K562 (cell line): ENCODE data around the gene XRN2. TPM values are rescaled to one million over a fixed set of nuclear protein-coding genes. Genes with fewer than 3 reads are reported as not detected.

ENCODE experiments used
- ATAC-seq: fragments of 200-7000 bp; cut with Tn5 transposase; 3 replicates; pipeline ENCODE4 v1.9.1; 2020; ENCODE audit warnings: moderate library complexity
- BruUV-seq: library from RNA; stranded (reverse); fragments of 400-500 nt; replicated peaks from 2 replicates; lab custom pipeline; 2021; lab: Mats Ljungman, UMichigan
- CTCF ChIA-PET: fragments of 300-600 bp; formaldehyde crosslinking; extraction: SDS; loops from one replicate; lab custom pipeline; 2021; ENCODE audit warnings: low intra/inter-chr PET ratio; lab: Yijun Ruan, JAX
- POLR2A ChIA-PET: fragments of 300-600, 350-650 bp; sonication (Branson Sonifier 250); formaldehyde crosslinking; extraction: SDS; loops from one replicate; lab custom pipeline; 2021; ENCODE audit warnings: antibody characterized with exemption, inconsistent platforms; lab: Yijun Ruan, JAX
- DNase-seq, 4 experiments: peaks; one replicate each; pipeline versions ENCODE4 v3.0.0 to v3.0.0-alpha.2; 2011 to 2018; ENCODE audit warnings: low spot score in 3 of 4, mixed read lengths in 3 of 4; ENCODE audit errors: extremely low read depth in 1 of 4
- FAIRE-seq: peaks from 2 replicates; lab custom pipeline; 2011; peaks lifted over from hg19 to GRCh38; lab: Jason Lieb, UNC
- H2AFZ ChIP-seq: 2 replicates; pipeline ENCODE4 v1.6.0; 2011; ENCODE audit warnings: low read depth, low read length, control low read depth, inconsistent platforms
- H3K27ac ChIP-seq: fragments of 200-600 bp; 3 replicates; pipeline ENCODE4 v1.8.0; 2011; ENCODE audit warnings: low read depth, mild to moderate bottlenecking, control low read depth, inconsistent platforms, low read length, moderate library complexity, mixed read lengths; ENCODE audit errors: extremely low read depth
- H3K27me3 ChIP-seq, 2 experiments: fragments of 300-600 bp in 1 of 2; 2 replicates in 1 of 2; 3 replicates in 1 of 2; pipeline versions ENCODE4 v1.6.0 to v1.8.0; 2011; ENCODE audit warnings: inconsistent platforms in 2 of 2, low read length in 2 of 2, mild to moderate bottlenecking in 1 of 2, mixed read lengths in 1 of 2, moderate library complexity in 1 of 2; ENCODE audit not compliant: control insufficient read depth in 2 of 2, insufficient read depth in 2 of 2
- H3K36me3 ChIP-seq: fragments of 300-600 bp; 3 replicates; pipeline ENCODE4 v1.8.0; 2011; ENCODE audit warnings: mild to moderate bottlenecking, low read length, inconsistent platforms; ENCODE audit not compliant: control insufficient read depth, insufficient read depth
- H3K4me1 ChIP-seq, 2 experiments: fragments of 200-600 bp in 1 of 2; replicated peaks in 1 of 2; 2 replicates in 1 of 2; 3 replicates in 1 of 2; pipeline versions ENCODE4 v1.5.1 to v1.8.0; 2011; ENCODE audit warnings: inconsistent platforms in 2 of 2, low read length in 2 of 2, mild to moderate bottlenecking in 1 of 2, mixed read lengths in 1 of 2, moderate library complexity in 1 of 2; ENCODE audit not compliant: control insufficient read depth in 2 of 2, insufficient read depth in 2 of 2
- H3K4me2 ChIP-seq: 2 replicates; pipeline ENCODE4 v1.6.1; 2011; ENCODE audit warnings: low read length, control low read depth, inconsistent platforms, mixed read lengths; ENCODE audit not compliant: insufficient read depth
- H3K4me3 ChIP-seq: fragments of 200-600 bp; sonication (generic), shearing (Covaris generic); 2 replicates; pipeline ENCODE4 v1.5.1; 2016; ENCODE audit warnings: control low read depth, inconsistent platforms
- H3K79me2 ChIP-seq: fragments of 200-600 bp; 3 replicates; pipeline ENCODE4 v1.8.0; 2011; ENCODE audit warnings: low read length, inconsistent platforms; ENCODE audit not compliant: control insufficient read depth, insufficient read depth
- H3K9ac ChIP-seq, 2 experiments: 2 replicates each; pipeline versions ENCODE4 v1.6.0 to v1.6.1; 2011; ENCODE audit warnings: low read depth in 2 of 2, low read length in 2 of 2, control low read depth in 1 of 2, inconsistent platforms in 1 of 2, mild to moderate bottlenecking in 1 of 2, mixed read lengths in 1 of 2; ENCODE audit not compliant: insufficient read depth in 1 of 2
- H3K9me1 ChIP-seq: one replicate; pipeline ENCODE4 v1.6.0; 2011; ENCODE audit warnings: inconsistent platforms, mild to moderate bottlenecking, low read length, moderate library complexity; ENCODE audit not compliant: control insufficient read depth, insufficient read depth
- H3K9me3 ChIP-seq: replicated peaks from 2 replicates; pipeline ENCODE4 v1.5.1; 2011; ENCODE audit warnings: low read depth, low read length, inconsistent platforms; ENCODE audit not compliant: control insufficient read depth, insufficient read depth
- H4K20me1 ChIP-seq: replicated peaks from 2 replicates; pipeline ENCODE4 v1.6.1; 2011; ENCODE audit warnings: low read length, inconsistent platforms, mixed read lengths; ENCODE audit not compliant: control insufficient read depth, insufficient read depth
- ARHGAP35 ChIP-seq: fragments of 450-650 bp; IDR thresholded peaks from 2 replicates; pipeline ENCODE4 v1.6.1; 2018; ENCODE audit not compliant: partially characterized antibody
- C11orf30 ChIP-seq: fragments of 450-650 bp; IDR thresholded peaks from 2 replicates; pipeline ENCODE4 v1.6.1; 2016; ENCODE audit warnings: low read depth, mild to moderate bottlenecking
- CREB1 ChIP-seq, 2 experiments: sonication (generic) in 1 of 2; formaldehyde crosslinking in 1 of 2; IDR thresholded peaks; 2 replicates each; pipeline versions ENCODE4 v1.6.1 to v1.8.0; 2012 to 2022; ENCODE audit warnings: inconsistent platforms in 1 of 2, mild to moderate bottlenecking in 1 of 2, missing genetic modification reagents in 1 of 2, moderate library complexity in 1 of 2
- HDGF ChIP-seq: fragments of 450-650 bp; IDR thresholded peaks from 2 replicates; pipeline ENCODE4 v1.6.1; 2016
- HEY1 ChIP-seq: fragments of 250-450 bp; sonication (Bioruptor Pico); IDR thresholded peaks from 2 replicates; pipeline ENCODE4 v1.5.0; 2020; ENCODE audit warnings: mild to moderate bottlenecking, moderate library complexity, borderline replicate concordance
- HNRNPH1 ChIP-seq: fragments of 200-400 bp; formaldehyde crosslinking; optimal IDR thresholded peaks from 2 replicates; pipeline ENCODE3; 2017; ENCODE audit warnings: low read depth, mild to moderate bottlenecking, low read length, moderate library complexity
- MAFF ChIP-seq: IDR thresholded peaks from 2 replicates; pipeline ENCODE4 v1.6.1; 2012; ENCODE audit warnings: low read length, improper control_type of control experiment
- MAFG ChIP-seq: fragments of 450-650 bp; conservative IDR thresholded peaks from 2 replicates; pipeline ENCODE4 v1.6.1; 2016; ENCODE audit warnings: missing genetic modification characterization, missing compliant biosample characterization
- MAFK ChIP-seq: IDR thresholded peaks from 2 replicates; pipeline ENCODE4 v1.6.1; 2011; ENCODE audit warnings: low read length, improper control_type of control experiment
- NONO ChIP-seq, 2 experiments: fragments of 200-400 bp in 1 of 2; fragments of 450-650 bp in 1 of 2; formaldehyde crosslinking in 1 of 2; IDR thresholded peaks; 2 replicates each; pipeline ENCODE4 v1.6.1; 2017; ENCODE audit warnings: low read depth in 2 of 2, mild to moderate bottlenecking in 2 of 2, moderate library complexity in 2 of 2, low read length in 1 of 2
- ZNF316 ChIP-seq: fragments of 450-650 bp; IDR thresholded peaks from 2 replicates; pipeline ENCODE4 v1.6.1; 2016
- WGBS: fragments of 100-300 bp; shearing (Covaris generic); methylation state at CpG from one replicate; pipeline ENCODE4 v1.1.6; 2016; ENCODE audit warnings: low coverage, mixed read lengths; ENCODE audit not compliant: insufficient coverage; ENCODE audit errors: missing lambda C conversion rate; 5-methylcytosine and 5-hydroxymethylcytosine counted together
- in situ Hi-C: fragments of 300-500 bp; cut with MboI; formaldehyde crosslinking; loops from 4 replicates; pipeline ENCODE4 v1.15.0; 2018; ENCODE audit warnings: inconsistent platforms, mixed read lengths
- intact Hi-C: fragments of 100-400 bp; cut with micrococcal nuclease; formaldehyde crosslinking; loops from 2 replicates; pipeline ENCODE4 v1.14.2; 2022
- polyA plus RNA-seq, 8 experiments: library from polyadenylated mRNA; depleted of rRNA in 4 of 8; stranded (reverse) in 5 of 8; unstranded in 3 of 8; fragments of >200 nt; fragmentation: Nextera tagmentation in 2 of 8; fragmentation: Illumina TruSeq in 1 of 8; extraction: Ambion mirVana in 2 of 8; extraction: Trizol in 1 of 8; gene quantifications; 2 replicates each; pipeline versions ENCODE4 v1.2.1 to v1.2.3, GENCODE V29; 2011 to 2014; ENCODE audit warnings: inconsistent platforms in 1 of 8, missing spikeins in 1 of 8
- total RNA-seq, 7 experiments: library from RNA; depleted of rRNA in 6 of 7; stranded (reverse); fragments of >200 nt in 6 of 7; fragmentation: Illumina TruSeq in 2 of 7; extraction: Trizol in 2 of 7; gene quantifications; 2 replicates each; pipeline versions ENCODE4 v1.2.1 to v1.2.3, GENCODE V29; 2011 to 2021; ENCODE audit warnings: low replicate concordance in 1 of 7
- TF ChIP-seq, protein P1 (sequence below), 3 experiments: fragments of 200-800 bp in 1 of 3; sonication (Bioruptor generic) in 1 of 3; sonication (generic) in 1 of 3; formaldehyde crosslinking in 1 of 3; IDR thresholded peaks; 2 replicates each; pipeline versions ENCODE4 v1.6.1 to v1.8.0; 2016 to 2022; ENCODE audit warnings: mild to moderate bottlenecking in 2 of 3, missing compliant biosample characterization in 2 of 3, missing genetic modification characterization in 2 of 3, missing genetic modification reagents in 1 of 3
- TF ChIP-seq, protein P2 (sequence below): fragments of 450-650 bp; IDR thresholded peaks from 2 replicates; pipeline ENCODE4 v1.6.1; 2016; ENCODE audit warnings: low read depth, mild to moderate bottlenecking, moderate library complexity
- TF ChIP-seq, protein P3 (sequence below): IDR thresholded peaks from 2 replicates; pipeline ENCODE4 v1.6.1; 2014; ENCODE audit warnings: antibody characterized with exemption

The XRN2 gene
- total and polyA plus RNA-seq, 9 of the 15 experiments (the other 6 are each of a cell fraction or from before 2014, with no cell fraction given) = 41.8 to 67.3 (median 51.4) TPM

DNA sequence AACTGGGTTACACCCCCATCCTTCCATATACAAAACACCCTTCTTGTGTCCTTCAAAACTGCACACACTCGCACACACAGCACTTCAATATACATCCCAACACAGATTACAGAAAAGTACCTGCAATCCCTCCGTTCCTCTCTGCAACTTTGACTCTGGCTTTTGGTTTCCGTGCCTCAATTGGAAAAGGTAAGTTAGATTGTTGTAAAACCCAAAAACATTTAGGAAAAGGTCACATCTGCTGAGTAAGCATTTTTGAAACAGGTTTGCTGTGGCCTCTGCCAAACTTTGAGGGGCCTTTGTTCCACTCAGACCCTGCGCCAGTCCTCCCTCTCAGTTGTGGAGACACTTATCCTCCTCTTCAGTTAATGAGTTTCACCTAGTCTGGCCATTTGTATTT is 90.0 kb downstream of the XRN2 start:
- no peak overlapping the region for H2AFZ ChIP-seq
- H3K36me3 ChIP-seq = peaks cover 13% of the 10 kb centered on the region; the same call in 1 of the 3 replicates
- no TSS peak for BruUV-seq
- in situ Hi-C loops (no loop called here), intact Hi-C loops (no loop called here)
- no peak overlapping the region for H3K27ac ChIP-seq
- ATAC-seq (no peak), DNase-seq (no peak), FAIRE-seq (no peak)
- no peaks in the 10 kb centered on the region for H3K9me3 ChIP-seq
- no peak overlapping the region for H3K9ac ChIP-seq
- no peaks in the 10 kb centered on the region for H3K9me1 ChIP-seq
- H3K79me2 ChIP-seq = no peaks in the 10 kb centered on the region
- POLR2A ChIA-PET = interaction anchor here (0.6 kb wide), 1 partner anchor 86 kb away, joined by 4 read pairs; no protein-coding TSS in a partner anchor
- 10% methylated on average over 4 of the region's 4 CpGs for WGBS
- no peaks in the 10 kb centered on the region for H4K20me1 ChIP-seq
- no peaks in the 10 kb centered on the region for H3K27me3 ChIP-seq
- CTCF ChIA-PET = no interaction called here
- peak; percentile 93 for TF ChIP-seq C11orf30
- no peak for TF ChIP-seq HNRNPH1
- TF ChIP-seq MAFK = peak; percentile 98
- TF ChIP-seq, protein P1, sequence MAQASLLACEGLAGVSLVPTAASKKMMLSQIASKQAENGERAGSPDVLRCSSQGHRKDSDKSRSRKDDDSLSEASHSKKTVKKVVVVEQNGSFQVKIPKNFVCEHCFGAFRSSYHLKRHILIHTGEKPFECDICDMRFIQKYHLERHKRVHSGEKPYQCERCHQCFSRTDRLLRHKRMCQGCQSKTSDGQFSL (CRISPR knock-in tag; IDR thresholded peaks at IDR 0.05) = no peak
- TF ChIP-seq, protein P1 (tag; IDR thresholded peaks at IDR 0.05) = no peak
- TF ChIP-seq ZNF316 = peak; percentile 96
- TF ChIP-seq MAFG = peak; percentile 91
- TF ChIP-seq, protein P2, sequence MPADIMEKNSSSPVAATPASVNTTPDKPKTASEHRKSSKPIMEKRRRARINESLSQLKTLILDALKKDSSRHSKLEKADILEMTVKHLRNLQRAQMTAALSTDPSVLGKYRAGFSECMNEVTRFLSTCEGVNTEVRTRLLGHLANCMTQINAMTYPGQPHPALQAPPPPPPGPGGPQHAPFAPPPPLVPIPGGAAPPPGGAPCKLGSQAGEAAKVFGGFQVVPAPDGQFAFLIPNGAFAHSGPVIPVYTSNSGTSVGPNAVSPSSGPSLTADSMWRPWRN = no peak
- TF ChIP-seq NONO (IDR thresholded peaks at IDR 0.05; ENCODE audit: low read depth in 2 of 2, low read length in 1 of 2) = no peak
- TF ChIP-seq, protein P3, sequence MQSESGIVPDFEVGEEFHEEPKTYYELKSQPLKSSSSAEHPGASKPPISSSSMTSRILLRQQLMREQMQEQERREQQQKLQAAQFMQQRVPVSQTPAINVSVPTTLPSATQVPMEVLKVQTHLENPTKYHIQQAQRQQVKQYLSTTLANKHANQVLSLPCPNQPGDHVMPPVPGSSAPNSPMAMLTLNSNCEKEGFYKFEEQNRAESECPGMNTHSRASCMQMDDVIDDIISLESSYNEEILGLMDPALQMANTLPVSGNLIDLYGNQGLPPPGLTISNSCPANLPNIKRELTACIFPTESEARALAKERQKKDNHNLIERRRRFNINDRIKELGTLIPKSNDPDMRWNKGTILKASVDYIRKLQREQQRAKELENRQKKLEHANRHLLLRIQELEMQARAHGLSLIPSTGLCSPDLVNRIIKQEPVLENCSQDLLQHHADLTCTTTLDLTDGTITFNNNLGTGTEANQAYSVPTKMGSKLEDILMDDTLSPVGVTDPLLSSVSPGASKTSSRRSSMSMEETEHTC = no peak
- no peak for TF ChIP-seq HDGF
- TF ChIP-seq HEY1 (CRISPR knock-in tag) = no peak
- TF ChIP-seq MAFF = peak; percentile 97
- TF ChIP-seq CREB1 (IDR thresholded peaks at IDR 0.05) = no peak
- no peak for TF ChIP-seq CREB1 (CRISPR knock-in tag; IDR thresholded peaks at IDR 0.05)
- no peak for TF ChIP-seq ARHGAP35
- H3K4me3 ChIP-seq = no peak overlapping the region
- no peak overlapping the region for H3K4me2 ChIP-seq
- H3K4me1 ChIP-seq = peaks cover 0 to 3% of the 10 kb centered on the region in 2 experiments; a peak in 1 of 5 replicates
